GM12878 (cell line): ENCODE data around the gene HS3ST6. TPM values are rescaled to one million over a fixed set of nuclear protein-coding genes. Genes with fewer than 3 reads are reported as not detected.

ENCODE experiments used
- ATAC-seq: fragments of 200-7000 bp; cut with Tn5 transposase; 3 replicates; pipeline ENCODE4 v1.9.1; 2020; ENCODE audit warnings: mild to moderate bottlenecking, moderate library complexity
- BruUV-seq: library from RNA; stranded (reverse); fragments of 400-500 nt; replicated peaks from 2 replicates; lab custom pipeline; 2021; lab: Mats Ljungman, UMichigan
- CTCF ChIA-PET: fragments of 300-600 bp; sonication (Branson Sonifier 250); formaldehyde crosslinking; extraction: SDS; loops from one replicate; lab custom pipeline; 2021; ENCODE audit warnings: inconsistent platforms; lab: Yijun Ruan, JAX
- POLR2A ChIA-PET: fragments of 350-600 bp; formaldehyde crosslinking; extraction: SDS; loops from one replicate; lab custom pipeline; 2021; ENCODE audit warnings: inconsistent platforms; lab: Charles Lee
- RAD21 ChIA-PET: fragments of 300-600 bp; sonication (Branson Sonifier 250); formaldehyde crosslinking; loops from one replicate; lab custom pipeline; 2023; ENCODE audit warnings: antibody characterized with exemption; ENCODE audit not compliant: unreplicated experiment; lab: Charles Lee
- SMC1A ChIA-PET: fragments of 300-600 bp; sonication (Branson Sonifier 250); formaldehyde crosslinking; loops from one replicate; lab custom pipeline; 2023; ENCODE audit not compliant: unreplicated experiment, uncharacterized antibody; lab: Charles Lee
- DNase-seq: peaks from one replicate; pipeline ENCODE4 v3.0.0-alpha.2; 2011; ENCODE audit warnings: low read depth, low spot score
- FAIRE-seq: peaks from 3 replicates; lab custom pipeline; 2011; peaks lifted over from hg19 to GRCh38; lab: Jason Lieb, UNC
- H2AFZ ChIP-seq: 2 replicates; pipeline ENCODE4 v1.6.0; 2011; ENCODE audit warnings: low read depth, low read length, control low read depth; ENCODE audit not compliant: control insufficient read depth
- H3K27ac ChIP-seq: 2 replicates; pipeline ENCODE4 v1.5.1; 2011; ENCODE audit warnings: control low read depth; ENCODE audit not compliant: control insufficient read depth, insufficient read depth
- H3K27me3 ChIP-seq, 2 experiments: replicated peaks in 1 of 2; 2 replicates each; pipeline versions ENCODE4 v1.6.0 to v1.6.1; 2011; ENCODE audit warnings: low read length in 1 of 2; ENCODE audit not compliant: control insufficient read depth in 2 of 2, insufficient read depth in 2 of 2
- H3K36me3 ChIP-seq, 2 experiments: 2 replicates each; pipeline ENCODE4 v1.5.1; 2011; ENCODE audit warnings: low read length in 1 of 2; ENCODE audit not compliant: control insufficient read depth in 2 of 2, insufficient read depth in 2 of 2
- H3K4me1 ChIP-seq: 2 replicates; pipeline ENCODE4 v1.6.1; 2011; ENCODE audit warnings: mild to moderate bottlenecking, low read length, moderate library complexity, mixed read lengths; ENCODE audit not compliant: control insufficient read depth, insufficient read depth
- H3K4me2 ChIP-seq: 2 replicates; pipeline ENCODE4 v1.6.0; 2011; ENCODE audit warnings: control low read depth; ENCODE audit not compliant: control insufficient read depth, insufficient read depth
- H3K4me3 ChIP-seq: fragments of 200-600 bp; sonication (generic); 2 replicates; pipeline ENCODE4 v1.5.1; 2016
- H3K79me2 ChIP-seq: 2 replicates; pipeline ENCODE4 v1.6.0; 2011; ENCODE audit warnings: low read length; ENCODE audit not compliant: control insufficient read depth, insufficient read depth
- H3K9ac ChIP-seq: 2 replicates; pipeline ENCODE4 v1.8.0; 2011; ENCODE audit warnings: low read length, control low read depth, mixed read lengths; ENCODE audit not compliant: control insufficient read depth, insufficient read depth
- H3K9me3 ChIP-seq: replicated peaks from 3 replicates; pipeline ENCODE4 v1.5.1; 2011; ENCODE audit warnings: mild to moderate bottlenecking, low read length; ENCODE audit not compliant: control insufficient read depth, insufficient read depth
- H4K20me1 ChIP-seq: 2 replicates; pipeline ENCODE4 v1.6.0; 2011; ENCODE audit not compliant: control insufficient read depth, insufficient read depth
- BCL11A ChIP-seq: IDR thresholded peaks from 2 replicates; pipeline ENCODE4 v1.6.1; 2011; ENCODE audit warnings: low read depth, low read length
- BCLAF1 ChIP-seq: fragments of 450-650 bp; IDR thresholded peaks from 2 replicates; pipeline ENCODE4 v1.6.1; 2017; ENCODE audit warnings: antibody characterized with exemption, mild to moderate bottlenecking, moderate library complexity
- EED ChIP-seq: sonication (generic); IDR thresholded peaks from 2 replicates; pipeline ENCODE4 v1.6.1; 2016; ENCODE audit warnings: antibody characterized with exemption, low read depth
- ELK1 ChIP-seq: IDR thresholded peaks from 2 replicates; pipeline ENCODE4 v1.6.1; 2012; ENCODE audit warnings: low read depth, low read length, improper control_type of control experiment
- FOXM1 ChIP-seq: IDR thresholded peaks from 2 replicates; pipeline ENCODE4 v1.6.1; 2012; ENCODE audit warnings: low read depth, mild to moderate bottlenecking, inconsistent platforms, low read length, moderate library complexity
- IRF4 ChIP-seq: IDR thresholded peaks from 2 replicates; pipeline ENCODE4 v1.6.1; 2011; ENCODE audit warnings: low read depth, low read length
- MAX ChIP-seq: IDR thresholded peaks from 2 replicates; pipeline ENCODE4 v1.6.1; 2012; ENCODE audit warnings: low read depth, low read length, improper control_type of control experiment
- NBN ChIP-seq: fragments of 450-650 bp; IDR thresholded peaks from 2 replicates; pipeline ENCODE4 v1.6.1; 2016
- PAX8 ChIP-seq: fragments of 450-650 bp; IDR thresholded peaks from 2 replicates; pipeline ENCODE4 v1.6.1; 2017; ENCODE audit warnings: mild to moderate bottlenecking, moderate library complexity
- RCOR1 ChIP-seq: conservative IDR thresholded peaks from 2 replicates; pipeline ENCODE4 v1.6.1; 2012; ENCODE audit warnings: low read depth, low read length, improper control_type of control experiment
- USF1 ChIP-seq: IDR thresholded peaks from 2 replicates; pipeline ENCODE4 v1.6.1; 2011; ENCODE audit warnings: borderline replicate concordance, low read depth, mild to moderate bottlenecking, moderate library complexity, mixed read lengths, low read length; ENCODE audit not compliant: insufficient read depth; ENCODE audit errors: extremely low read length
- USF2 ChIP-seq: IDR thresholded peaks from 2 replicates; pipeline ENCODE4 v1.6.1; 2011; ENCODE audit warnings: low read depth, low read length, improper control_type of control experiment, borderline replicate concordance
- WGBS: methylation state at CpG from one replicate; pipeline ENCODE4 v1.1.6; 2016; ENCODE audit warnings: low lambda C conversion rate; ENCODE audit not compliant: insufficient replicate concordance, insufficient coverage; ENCODE audit errors: missing lambda C conversion rate; 5-methylcytosine and 5-hydroxymethylcytosine counted together
- in situ Hi-C: fragments of 300-500 bp; cut with MboI; formaldehyde crosslinking; loops from 9 replicates; pipeline ENCODE4 v1.14.3; 2018; ENCODE audit warnings: mixed read lengths
- intact Hi-C: fragments of 100-400 bp; cut with micrococcal nuclease; formaldehyde crosslinking; loops from one replicate; pipeline ENCODE4 v1.14.2; 2022; ENCODE audit not compliant: unreplicated experiment
- polyA plus RNA-seq, 11 experiments: library from polyadenylated mRNA; depleted of rRNA in 4 of 11; unstranded in 6 of 11; stranded (reverse) in 5 of 11; fragments of >200 nt; fragmentation: Nextera tagmentation in 4 of 11; fragmentation: Illumina TruSeq in 1 of 11; extraction: Ambion mirVana in 4 of 11; extraction: Trizol in 1 of 11; gene quantifications; 1 replicate in 1 of 11; 2 replicates in 10 of 11; pipeline versions ENCODE4 v1.2.1 to v1.2.3, GENCODE V29; 2011 to 2016; ENCODE audit warnings: inconsistent platforms in 2 of 11, missing spikeins in 2 of 11, low read depth in 1 of 11
- total RNA-seq, 4 experiments: library from RNA; depleted of rRNA in 3 of 4; stranded (reverse); fragments of >200 nt in 3 of 4; fragmentation: Illumina TruSeq in 1 of 4; extraction: Trizol in 1 of 4; gene quantifications; 2 replicates each; pipeline versions ENCODE4 v1.2.1 to v1.2.3, GENCODE V29; 2013 to 2021

Gene HS3ST6
- total and polyA plus RNA-seq, 10 of the 15 experiments (the other 5 are each of a cell fraction or from before 2014, with no cell fraction given) = not detected

- H3K27me3 ChIP-seq = peaks cover 6 to 7% of the 10 kb centered on the region in 2 experiments; a peak in 3 of 4 replicates
- ATAC-seq = no peak
These were observed 1.1 kb downstream of the HS3ST6 start for GRCh38 chr16:1917056-1917664.

More at GRCh38 chr16:1917056-1917664, 1.1 kb downstream of the HS3ST6 start:
- WGBS = 10% methylated on average over 22 of the region's 22 CpGs
- Histone ChIP-seq H3K9ac (no peak overlapping the region), H2AFZ (no peak overlapping the region), H3K4me1 (no peaks in the 10 kb centered on the region), H3K9me3 (no peaks in the 10 kb centered on the region), H4K20me1 (no peaks in the 10 kb centered on the region), H3K4me2 (no peak overlapping the region), H3K36me3 (no peaks in the 10 kb centered on the region; a peak in 1 of 4 replicates), H3K4me3 (no peak overlapping the region), H3K27ac (no peak overlapping the region), H3K79me2 (no peaks in the 10 kb centered on the region)
- CTCF ChIA-PET = no interaction called here
- POLR2A ChIA-PET = no interaction called here
- BruUV-seq = no TSS peak
- RAD21 ChIA-PET = no interaction called here
- SMC1A ChIA-PET = no interaction called here
- intact Hi-C loops (no loop called here), in situ Hi-C loops (no loop called here)
- no peak for TF ChIP-seq USF2
- no peak for TF ChIP-seq RCOR1
- TF ChIP-seq EED = no peak
- TF ChIP-seq USF1 = no peak
- TF ChIP-seq BCLAF1 = no peak
- TF ChIP-seq IRF4 = no peak
- no peak for TF ChIP-seq BCL11A
- no peak for TF ChIP-seq MAX
- TF ChIP-seq ELK1 = no peak
- no peak for TF ChIP-seq FOXM1
- no peak for TF ChIP-seq PAX8
- no peak for TF ChIP-seq NBN
- DNase-seq (no peak), FAIRE-seq (no peak)
